Effector memory CD4-positive, alpha-beta T cell (primary cell): ENCODE measurements around the gene RUBCN.
A peak's percentile ranks its signal among the peaks of the same experiment; 100 is the strongest.
"Not testable (repeated sequence)": the region's sequence is repeated elsewhere in the genome, so short reads cannot be mapped to it uniquely, and the experiment has no call there.

Source experiments
- DNase-seq, 3 donors: peaks; one replicate each; pipeline ENCODE4 v3.0.0-alpha.2; 2020
- H3K27ac ChIP-seq: 2 replicates; pipeline ENCODE4 v1.7.0; 2013; ENCODE audit warnings: mild to moderate bottlenecking, low read length, moderate library complexity; ENCODE audit not compliant: insufficient read depth, poor library complexity, severe bottlenecking
- H3K27me3 ChIP-seq: replicated peaks from 2 replicates; pipeline ENCODE4 v1.7.0; 2013; ENCODE audit warnings: mild to moderate bottlenecking, low read length; ENCODE audit not compliant: insufficient read depth, control insufficient read depth, poor library complexity, severe bottlenecking
- H3K36me3 ChIP-seq: 2 replicates; pipeline ENCODE4 v1.7.0; 2013; ENCODE audit warnings: mild to moderate bottlenecking, low read length, moderate library complexity; ENCODE audit not compliant: control insufficient read depth, insufficient read depth
- H3K4me1 ChIP-seq: 2 replicates; pipeline ENCODE4 v1.7.0; 2013; ENCODE audit warnings: low read length, mild to moderate bottlenecking; ENCODE audit not compliant: control insufficient read depth, insufficient read depth, poor library complexity, severe bottlenecking
- H3K4me3 ChIP-seq: 2 replicates; pipeline ENCODE4 v1.7.0; 2013; ENCODE audit warnings: low read length, low read depth, mild to moderate bottlenecking; ENCODE audit not compliant: insufficient read depth, poor library complexity, severe bottlenecking
- H3K9me3 ChIP-seq: 2 replicates; pipeline ENCODE4 v1.7.0; 2013; ENCODE audit warnings: mild to moderate bottlenecking, low read length, moderate library complexity; ENCODE audit not compliant: control insufficient read depth

Gene RUBCN

GRCh38 chr3:197664414-197665141 lies 72.1 kb downstream of the RUBCN start:
- H3K27ac ChIP-seq, H3K4me3 ChIP-seq, H3K36me3 ChIP-seq, H3K27me3 ChIP-seq, H3K9me3 ChIP-seq, H3K4me1 ChIP-seq: not testable (repeated sequence)
- peak in 1 of 3 donors; percentile 16 for DNase-seq

DNA sequence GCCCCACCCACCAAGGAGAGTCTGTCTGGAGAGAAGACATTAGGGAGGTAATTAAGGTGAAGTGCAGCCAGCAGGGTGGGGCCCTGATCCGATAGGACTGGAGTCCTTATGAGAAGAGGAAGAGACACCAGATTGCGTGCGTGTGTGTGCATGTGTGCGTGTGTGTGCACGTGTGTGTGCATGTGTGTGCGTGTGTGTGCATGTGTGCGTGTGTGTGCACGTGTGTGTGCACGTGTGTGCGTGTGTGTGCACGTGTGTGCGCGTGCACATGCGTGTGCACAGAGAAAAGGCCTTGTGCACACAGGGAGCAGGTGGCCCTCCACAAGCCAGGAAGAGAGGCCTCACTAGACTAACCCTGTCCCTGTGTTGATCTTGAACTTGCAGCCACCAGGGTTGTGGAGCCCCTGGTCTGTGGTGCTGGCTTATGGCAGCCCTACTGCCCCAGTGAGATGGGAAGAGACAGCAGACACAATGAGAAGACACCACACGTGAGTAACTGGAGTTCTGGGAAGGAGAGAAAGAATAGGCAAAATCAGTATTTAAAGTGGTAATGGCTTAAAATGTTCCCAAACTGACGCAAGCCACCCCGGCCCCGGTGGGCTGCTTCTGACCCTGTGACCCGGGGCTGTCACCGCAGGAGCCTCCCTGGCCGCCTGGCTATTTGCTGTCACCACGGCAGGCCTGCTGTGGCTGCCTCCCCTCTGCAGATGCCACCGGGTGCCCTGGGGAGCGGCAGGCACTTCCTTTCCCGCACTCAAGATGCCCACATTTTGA lies 73.2 kb downstream of the RUBCN start:
- H3K27ac ChIP-seq, H3K27me3 ChIP-seq, H3K4me3 ChIP-seq, H3K4me1 ChIP-seq, H3K9me3 ChIP-seq, DNase-seq, H3K36me3 ChIP-seq: not testable (repeated sequence)

GRCh38 chr3:197662352-197662751 lies 74.4 kb downstream of the RUBCN start:
- not testable (repeated sequence) for DNase-seq, H3K36me3 ChIP-seq, H3K9me3 ChIP-seq, H3K4me1 ChIP-seq, H3K27me3 ChIP-seq, H3K27ac ChIP-seq, H3K4me3 ChIP-seq

DNA sequence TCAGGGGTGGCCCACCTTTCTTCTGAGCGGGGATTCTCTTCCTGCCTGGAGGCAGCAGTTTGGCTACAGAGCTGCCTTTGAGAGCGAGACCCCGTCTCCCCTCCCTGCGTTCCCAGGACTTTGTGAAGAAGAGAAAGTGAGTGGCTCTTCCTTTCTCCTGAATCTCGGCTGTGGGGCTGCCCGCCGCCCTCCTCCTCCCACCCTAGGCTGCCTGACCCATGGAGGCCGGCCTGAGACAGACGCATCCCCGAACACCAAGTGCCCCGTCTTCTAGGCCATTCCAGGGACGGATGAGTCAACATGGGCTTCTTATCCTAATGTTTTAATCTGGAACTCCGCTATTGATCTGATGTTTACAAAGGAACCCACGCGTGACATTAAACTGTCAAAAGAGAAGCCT lies 74.8 kb downstream of the RUBCN start:
- DNase-seq, H3K4me1 ChIP-seq, H3K4me3 ChIP-seq, H3K27ac ChIP-seq, H3K36me3 ChIP-seq, H3K27me3 ChIP-seq, H3K9me3 ChIP-seq: not testable (repeated sequence)

- not testable (repeated sequence) for H3K4me3 ChIP-seq, H3K9me3 ChIP-seq
Observed at GRCh38 chr3:197661234-197661834, 75.4 kb downstream of the RUBCN start.

GRCh38 chr3:197659701-197660100 lies 77.0 kb downstream of the RUBCN start:
- not testable (repeated sequence) for H3K4me1 ChIP-seq, H3K27ac ChIP-seq, H3K36me3 ChIP-seq, DNase-seq, H3K4me3 ChIP-seq, H3K27me3 ChIP-seq, H3K9me3 ChIP-seq

More at GRCh38 chr3:197661234-197661834, 75.4 kb downstream of the RUBCN start:
- not testable (repeated sequence) for H3K27me3 ChIP-seq, H3K4me1 ChIP-seq, H3K27ac ChIP-seq, DNase-seq, H3K36me3 ChIP-seq

- H3K4me3 ChIP-seq, H3K27ac ChIP-seq, H3K36me3 ChIP-seq, H3K27me3 ChIP-seq, H3K4me1 ChIP-seq, H3K9me3 ChIP-seq, DNase-seq: not testable (repeated sequence)
Observed at GRCh38 chr3:197659144-197659543, 77.6 kb downstream of the RUBCN start.

DNA sequence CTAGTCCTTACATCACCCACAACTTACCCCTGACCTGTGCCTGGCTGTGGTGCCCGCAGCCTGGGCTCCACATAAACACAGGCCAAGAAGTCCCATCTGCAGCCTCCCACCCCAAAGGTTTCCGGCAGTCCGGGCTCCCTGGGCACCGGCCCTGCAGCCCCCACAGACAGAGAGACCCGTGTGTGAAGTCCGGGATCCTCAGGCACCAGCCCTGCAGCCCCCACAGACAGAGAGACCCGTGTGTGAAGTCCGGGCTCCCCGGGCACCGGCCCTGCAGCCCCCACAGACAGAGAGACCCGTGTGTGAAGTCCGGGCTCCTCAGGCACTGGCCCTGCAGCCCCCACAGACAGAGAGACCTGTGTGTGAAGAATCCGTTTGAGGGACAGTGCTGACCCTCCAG lies 78.0 kb downstream of the RUBCN start:
- H3K36me3 ChIP-seq, H3K9me3 ChIP-seq, H3K4me1 ChIP-seq, H3K4me3 ChIP-seq, DNase-seq, H3K27me3 ChIP-seq, H3K27ac ChIP-seq: not testable (repeated sequence)

DNA sequence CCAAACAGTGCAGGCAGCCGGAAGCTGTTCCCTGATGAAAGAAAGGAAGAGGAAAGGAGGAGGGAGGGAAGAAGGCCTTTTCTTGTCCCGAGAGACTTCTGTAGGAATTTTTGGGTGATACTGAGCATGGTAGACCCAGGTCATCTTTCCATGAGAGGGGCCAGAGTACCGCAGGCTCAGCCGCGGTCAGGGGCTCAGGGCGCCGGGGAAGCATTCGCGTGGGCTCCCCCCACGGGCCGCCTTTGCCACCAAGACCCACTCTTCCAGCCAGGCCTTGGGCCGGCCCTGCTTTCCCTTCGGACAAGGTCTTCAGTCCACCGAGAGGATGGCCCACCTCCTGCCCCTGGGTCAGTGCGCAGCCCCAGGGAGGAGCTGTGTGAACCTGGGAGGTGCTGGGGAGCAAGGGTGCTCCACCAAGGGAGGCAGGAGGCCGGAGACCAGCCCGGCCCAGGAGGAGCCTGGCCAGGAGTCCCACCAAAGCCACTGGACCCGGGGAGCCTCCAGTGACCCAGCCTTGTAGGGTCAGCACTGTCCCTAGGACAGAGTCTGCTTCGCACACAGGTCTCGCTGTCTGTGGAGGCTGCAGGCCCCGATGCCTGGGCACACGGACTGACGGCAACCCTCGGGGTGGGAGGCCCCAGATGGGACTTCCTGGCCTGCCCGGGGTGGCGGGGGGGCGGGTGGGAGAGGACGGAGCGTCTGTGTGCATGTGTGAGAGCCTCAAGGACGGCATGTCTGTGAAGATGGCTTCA lies 79.0 kb downstream of the RUBCN start:
- H3K9me3 ChIP-seq, H3K36me3 ChIP-seq, H3K4me1 ChIP-seq, H3K27ac ChIP-seq, H3K4me3 ChIP-seq, DNase-seq, H3K27me3 ChIP-seq: not testable (repeated sequence)
